Superior temporal gyrus (tissue), 1 donor: Measurements from ENCODE around the gene IKBIP.
"Not testable (repeated sequence)": the region's sequence is repeated elsewhere in the genome, so short reads cannot be mapped to it uniquely, and the experiment has no call there.

Source experiments
- DNase-seq: peaks from one replicate; pipeline ENCODE4 v3.0.0-alpha.2; 2016; ENCODE audit errors: extremely low spot score

The IKBIP gene

DNA sequence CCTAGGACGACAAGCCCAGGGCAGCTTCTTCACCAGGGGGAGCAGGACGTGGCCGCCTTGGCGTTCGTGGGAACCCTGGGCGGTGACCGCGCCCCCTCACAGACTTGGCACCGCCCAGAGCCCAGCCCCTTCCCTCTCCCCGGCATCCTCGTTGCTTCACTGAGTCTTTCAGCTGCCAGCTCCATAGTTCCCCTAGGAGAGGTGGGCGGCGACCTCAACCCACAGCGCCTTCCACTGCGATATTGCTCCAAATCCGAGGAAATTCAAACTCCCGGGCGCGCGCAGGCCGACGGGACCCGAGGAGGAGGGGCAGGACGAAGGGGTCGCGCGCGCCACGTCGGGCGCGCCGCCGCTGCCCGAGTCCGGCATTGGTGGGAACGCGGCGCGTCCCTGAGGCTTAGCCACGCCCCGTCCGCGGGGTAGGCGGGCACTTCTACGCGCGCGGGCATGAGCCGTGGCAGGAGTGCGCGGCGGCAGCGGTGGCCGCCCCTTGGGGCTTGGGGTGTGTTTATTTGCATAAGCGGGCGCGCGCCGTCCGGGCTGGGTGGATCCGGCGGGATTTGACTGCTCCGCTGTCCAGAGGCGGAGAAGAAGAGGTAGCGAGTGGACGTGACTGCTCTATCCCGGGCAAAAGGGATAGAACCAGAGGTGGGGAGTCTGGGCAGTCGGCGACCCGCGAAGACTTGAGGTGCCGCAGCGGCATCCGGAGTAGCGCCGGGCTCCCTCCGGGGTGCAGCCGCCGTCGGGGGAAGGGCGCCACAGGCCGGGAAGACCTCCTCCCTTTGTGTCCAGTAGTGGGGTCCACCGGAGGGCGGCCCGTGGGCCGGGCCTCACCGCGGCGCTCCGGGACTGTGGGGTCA is at the start of gene IKBIP, which contains the start of gene APAF1:
IKBIP (minus strand) TSS at position 77 of the 860 bp plus-strand sequence. CDS start 87 bp downstream, outside the sequence.
APAF1 (plus strand) TSS at position 579 of the 860 bp plus-strand sequence. CDS start 3,070 bp downstream, outside the sequence.
- peak; percentile 95 for DNase-seq

DNA sequence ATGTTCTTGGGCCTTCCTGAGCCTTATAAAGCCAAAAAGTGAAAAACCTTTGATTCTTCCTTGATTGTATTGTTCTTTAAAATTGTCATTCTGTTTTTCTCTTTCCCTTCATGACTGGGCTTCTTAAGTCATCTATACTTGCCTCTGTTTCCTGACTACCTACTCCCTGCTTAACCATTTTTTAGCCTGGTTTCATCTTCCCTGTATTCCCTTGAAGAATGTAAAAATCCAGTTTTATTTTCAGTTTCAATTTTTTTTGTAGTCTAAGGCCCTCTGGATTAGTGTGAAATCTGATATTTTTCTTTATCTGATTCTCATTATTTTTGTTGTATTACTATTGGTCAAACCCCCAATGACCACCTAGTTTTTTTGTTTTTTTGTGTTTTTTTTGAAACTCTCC is 46.8 kb upstream of the IKBIP start:
- no peak for DNase-seq

- no peak for DNase-seq
Observed at GRCh38 chr12:98686603-98687002, 42.0 kb upstream of the IKBIP start.

- DNase-seq = no peak
Observed at GRCh38 chr12:98684199-98684598, 39.6 kb upstream of the IKBIP start.

GRCh38 chr12:98679611-98680005 is 35.0 kb upstream of the IKBIP start:
- DNase-seq = no peak

DNA sequence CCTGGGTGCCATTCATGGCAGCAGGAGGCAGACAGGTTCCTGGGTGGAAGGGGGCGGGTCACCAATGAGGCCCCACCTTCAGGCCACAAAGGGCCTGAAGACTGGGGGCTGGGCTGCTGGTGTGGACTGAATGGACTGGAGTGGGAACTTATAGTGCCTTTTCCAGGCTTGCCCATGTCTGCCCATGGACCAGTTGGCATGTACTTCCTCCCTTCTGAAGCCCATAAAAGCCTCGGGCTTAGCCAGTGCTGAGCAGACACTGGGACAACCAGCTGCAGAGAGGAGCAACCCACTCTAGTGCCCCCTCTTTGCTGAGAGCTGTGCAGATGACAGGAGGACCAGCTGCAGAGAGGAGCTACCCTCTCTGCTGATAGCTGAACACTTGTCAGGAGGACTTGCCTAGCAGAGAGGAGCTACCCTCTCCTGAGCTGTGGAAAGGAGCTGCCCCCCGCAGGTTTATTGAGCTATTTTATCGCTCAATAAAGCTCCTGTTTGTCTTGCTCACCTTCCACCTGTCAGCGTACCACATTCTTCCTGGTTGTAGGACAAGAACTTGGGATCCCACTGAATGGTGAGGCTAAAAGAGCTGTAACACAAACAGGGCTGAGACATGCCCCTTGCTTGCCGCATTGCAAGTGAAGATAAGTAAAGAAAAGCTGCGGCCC is 34.5 kb upstream of the IKBIP start:
- no peak for DNase-seq

GRCh38 chr12:98678236-98678945 is 33.8 kb upstream of the IKBIP start:
- DNase-seq = no peak

GRCh38 chr12:98674841-98675240 is 30.3 kb upstream of the IKBIP start:
- no peak for DNase-seq

DNA sequence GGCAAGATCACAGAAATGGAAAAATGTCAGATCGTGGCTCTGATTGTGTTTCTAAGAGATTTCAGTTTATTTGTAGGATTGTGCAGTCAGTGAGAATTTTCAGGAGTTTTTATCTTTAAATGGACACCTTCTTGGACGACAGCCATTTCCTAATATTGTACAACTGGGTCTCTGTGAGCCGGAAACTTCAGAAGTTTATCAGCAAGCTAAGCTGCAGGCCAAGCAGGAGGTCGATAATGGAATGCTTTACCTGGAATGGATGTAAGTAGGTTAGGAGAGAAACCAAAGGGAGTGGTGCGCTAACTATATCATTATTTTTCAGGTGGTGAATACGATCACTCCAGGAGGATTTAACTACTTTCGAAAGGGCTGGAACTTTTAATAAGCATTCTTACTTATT is 26.9 kb upstream of the IKBIP start:
- DNase-seq = no peak

DNA sequence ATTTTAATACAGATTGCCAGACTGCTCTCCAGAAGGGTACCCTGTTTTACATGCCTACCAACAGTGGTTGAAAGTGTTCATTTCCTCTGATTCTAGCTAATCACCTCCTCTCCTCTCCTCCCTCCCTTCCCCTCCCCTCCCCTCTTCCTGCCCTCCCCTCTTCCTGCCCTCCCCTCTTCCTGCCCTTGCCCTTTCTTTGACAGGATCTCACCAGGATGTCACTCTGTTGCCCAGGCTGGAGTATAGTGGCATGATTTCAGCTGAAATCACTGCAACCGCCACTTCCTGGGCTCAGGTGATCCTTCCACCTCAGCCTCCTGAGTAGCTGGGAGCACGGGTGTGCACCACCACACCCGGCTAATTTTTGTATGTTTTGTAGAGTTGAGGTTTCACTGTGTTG is 25.2 kb upstream of the IKBIP start:
- DNase-seq = no peak

- no peak for DNase-seq
Observed at GRCh38 chr12:98660521-98660920, 15.9 kb upstream of the IKBIP start.

- DNase-seq = no peak
Observed at GRCh38 chr12:98656289-98657101, 11.9 kb upstream of the IKBIP start.

DNA sequence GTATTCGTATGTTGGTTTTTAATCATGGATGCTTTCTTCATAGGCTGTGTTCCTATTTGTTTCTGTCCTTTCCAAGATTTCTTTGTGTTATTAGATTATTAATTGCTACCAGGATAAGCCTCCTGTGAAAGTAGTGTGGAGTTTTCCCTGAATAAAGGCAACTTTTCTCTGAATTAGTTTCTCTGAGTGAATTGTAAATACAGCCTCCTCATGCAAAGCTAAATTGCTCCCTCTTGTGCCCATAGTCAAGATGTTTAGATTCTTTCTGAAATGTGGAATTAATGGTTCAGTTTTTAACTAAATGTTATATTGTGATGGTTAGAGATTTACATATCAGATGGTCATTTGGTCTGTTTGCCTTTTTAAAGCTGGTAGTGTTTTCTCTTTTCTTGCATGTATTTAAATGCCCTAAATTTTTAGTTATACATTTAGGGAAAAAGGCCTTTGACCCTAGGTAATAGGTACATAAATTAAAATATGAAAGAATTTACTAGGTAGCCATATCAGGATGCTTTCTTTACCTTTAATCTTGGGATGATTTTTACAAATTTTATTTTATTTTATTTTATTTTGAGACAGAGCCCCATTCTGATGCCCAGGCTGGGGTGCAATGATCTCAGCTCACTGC is 9.4 kb upstream of the IKBIP start:
- DNase-seq = peak; percentile 82

- no peak for DNase-seq
Observed at GRCh38 chr12:98651328-98651727, 6.7 kb upstream of the IKBIP start.

DNA sequence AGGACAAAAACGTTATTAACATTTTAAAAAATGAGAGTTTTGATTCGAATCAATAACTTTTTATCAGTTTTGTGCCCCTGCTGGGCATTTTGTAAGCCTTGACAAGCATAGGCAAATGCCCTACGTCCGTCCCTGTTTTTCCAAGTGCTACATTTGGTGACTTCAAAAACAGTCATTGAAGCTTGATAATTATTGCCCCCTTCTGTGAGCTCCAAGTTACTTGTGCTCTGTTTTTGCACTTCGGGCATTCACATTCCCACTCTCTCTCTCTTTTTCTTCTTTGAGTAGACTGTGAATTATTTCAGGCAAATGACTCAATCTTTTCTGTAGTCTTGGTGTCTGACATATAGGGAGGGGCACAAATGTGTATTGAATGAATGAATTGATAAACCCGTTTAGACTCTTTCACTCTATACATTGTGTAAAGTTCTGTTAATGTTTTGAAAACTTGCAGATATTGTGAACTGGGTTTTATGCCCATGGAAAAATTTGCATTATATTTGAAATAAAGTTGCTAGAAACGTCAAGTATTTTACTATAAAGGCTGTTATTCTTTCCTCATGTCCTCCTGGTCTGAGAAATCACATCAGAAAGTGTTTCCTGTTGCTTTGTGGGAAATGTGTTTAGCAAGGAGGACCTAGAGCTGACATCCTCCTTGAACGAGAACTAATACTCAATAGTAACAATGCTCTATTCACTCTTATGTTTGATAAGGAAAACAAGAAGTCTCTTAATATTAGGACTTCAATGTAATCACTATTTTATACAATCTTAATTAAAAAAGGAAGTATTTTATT is 1.9 kb upstream of the IKBIP start:
- DNase-seq = peak; percentile 30

DNA sequence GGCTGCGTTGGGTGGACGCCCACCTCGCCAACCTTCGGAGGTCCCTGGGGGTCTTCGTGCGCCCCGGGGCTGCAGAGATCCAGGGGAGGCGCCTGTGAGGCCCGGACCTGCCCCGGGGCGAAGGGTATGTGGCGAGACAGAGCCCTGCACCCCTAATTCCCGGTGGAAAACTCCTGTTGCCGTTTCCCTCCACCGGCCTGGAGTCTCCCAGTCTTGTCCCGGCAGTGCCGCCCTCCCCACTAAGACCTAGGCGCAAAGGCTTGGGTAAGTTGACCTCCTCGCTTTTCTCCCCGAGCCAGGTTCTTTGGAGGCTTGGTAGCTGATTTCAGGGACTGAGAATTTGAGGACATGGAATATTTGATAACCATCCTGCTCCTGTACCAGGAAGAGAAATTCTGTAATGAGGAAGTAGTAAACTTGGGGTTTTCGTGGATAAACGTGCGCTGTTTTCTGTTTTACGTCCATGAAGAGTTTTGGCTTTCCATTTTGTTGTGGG is 1.0 kb upstream of the IKBIP start:
- DNase-seq = peak; percentile 53

DNA sequence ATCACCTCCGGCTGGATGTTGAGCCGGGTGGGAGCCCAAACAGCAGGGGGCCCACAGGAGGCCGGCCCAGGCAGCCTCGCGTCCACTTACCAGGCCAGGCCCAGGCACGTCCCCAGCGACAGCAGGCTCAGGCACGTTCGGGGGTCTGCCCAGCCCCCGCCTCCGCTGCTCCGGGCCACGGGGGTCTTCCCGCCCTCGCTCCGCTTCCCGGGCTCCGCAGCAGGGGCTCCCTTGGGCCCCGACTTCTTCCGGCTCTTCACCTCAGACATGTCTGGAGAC is 216 bp downstream of the IKBIP start:
- DNase-seq = no peak

GRCh38 chr12:98642801-98643200 is 1.8 kb downstream of the IKBIP start:
- DNase-seq = not testable (repeated sequence)

DNA sequence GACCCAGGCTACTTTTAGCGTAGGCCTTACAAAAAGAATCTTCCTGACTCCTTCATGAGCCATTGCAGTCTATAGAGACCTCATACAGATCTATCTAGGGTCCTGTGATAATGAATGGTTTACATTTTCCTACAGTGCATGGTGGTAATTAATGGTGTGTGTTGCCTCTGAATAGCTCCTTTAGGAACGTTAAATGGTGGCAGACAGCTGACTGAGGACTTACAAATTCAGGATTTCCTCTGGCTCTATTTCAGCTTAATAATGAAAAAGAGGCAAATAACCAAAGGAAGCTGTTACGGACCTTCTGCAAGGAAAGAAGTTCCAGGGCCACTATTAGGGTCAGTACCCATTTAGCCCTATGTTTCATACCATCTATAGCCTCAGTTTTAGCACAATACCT is 5.1 kb downstream of the IKBIP start:
- no peak for DNase-seq

GRCh38 chr12:98638009-98638408 is 6.6 kb downstream of the IKBIP start:
- DNase-seq = no peak
